HEK293 (cell line): ENCODE measurements around the gene SLC22A17.

Experiments
- CTCF ChIA-PET: fragments of 350-600 bp; formaldehyde crosslinking; extraction: SDS; loops from one replicate; lab custom pipeline; 2021; ENCODE audit warnings: antibody characterized with exemption; lab: Yijun Ruan, JAX
- POLR2A ChIA-PET: fragments of 300-600 bp; formaldehyde crosslinking; extraction: SDS; loops from one replicate; lab custom pipeline; 2020; ENCODE audit warnings: antibody characterized with exemption, inconsistent platforms; lab: Yijun Ruan, JAX
- H3K27ac ChIP-seq: fragments of 200-500 bp; sonication (Bioruptor generic); 2 replicates; pipeline ENCODE4 v1.5.1; 2014; ENCODE audit warnings: low read depth, low read length, control low read depth, inconsistent platforms; ENCODE audit errors: extremely low read depth
- H3K36me3 ChIP-seq, 2 experiments: fragments of 200-500 bp in 1 of 2; sonication (Bioruptor generic) in 1 of 2; 1 replicate in 1 of 2; 2 replicates in 1 of 2; pipeline ENCODE4 v1.5.1; 2014 to 2017; ENCODE audit warnings: inconsistent platforms in 2 of 2, low read length in 2 of 2; ENCODE audit not compliant: control insufficient read depth in 2 of 2, insufficient read depth in 1 of 2
- H3K4me1 ChIP-seq: fragments of 200-500 bp; sonication (Bioruptor generic); 2 replicates; pipeline ENCODE4 v1.5.1; 2014; ENCODE audit warnings: mild to moderate bottlenecking, low read length, inconsistent platforms; ENCODE audit not compliant: control insufficient read depth, insufficient read depth
- H3K4me3 ChIP-seq: 2 replicates; pipeline ENCODE4 v1.5.1; 2011; ENCODE audit warnings: low read depth, mild to moderate bottlenecking, control low read depth, low read length, moderate library complexity
- H3K9me3 ChIP-seq: fragments of 200-500 bp; sonication (Bioruptor generic); 2 replicates; pipeline ENCODE4 v1.5.1; 2014; ENCODE audit warnings: low read depth, low read length, inconsistent platforms; ENCODE audit not compliant: control insufficient read depth, insufficient read depth
- GLI2 ChIP-seq: fragments of 450-650 bp; formaldehyde crosslinking; IDR thresholded peaks from 2 replicates; pipeline ENCODE4; 2017; ENCODE audit warnings: missing biosample characterization, missing genetic modification characterization, low read depth, borderline replicate concordance
- SETDB1 ChIP-seq: IDR thresholded peaks from one replicate; pipeline ENCODE4 v1.6.1; 2017; ENCODE audit warnings: mild to moderate bottlenecking, low read length, moderate library complexity, mixed read lengths; ENCODE audit not compliant: insufficient read length
- WT1 ChIP-seq: fragments of 450-650 bp; formaldehyde crosslinking; IDR thresholded peaks from 2 replicates; pipeline ENCODE4 v1.5.1; 2016; ENCODE audit warnings: missing biosample characterization, missing genetic modification characterization
- ZNF221 ChIP-seq: fragments of 450-650 bp; formaldehyde crosslinking; IDR thresholded peaks from 2 replicates; pipeline ENCODE4 v1.5.1; 2017; ENCODE audit warnings: missing biosample characterization, missing genetic modification characterization, borderline replicate concordance
- ZNF311 ChIP-seq: fragments of 450-650 bp; formaldehyde crosslinking; IDR thresholded peaks from 2 replicates; pipeline ENCODE4 v1.5.1; 2017; ENCODE audit warnings: missing biosample characterization, missing genetic modification characterization, borderline replicate concordance
- ZNF404 ChIP-seq: fragments of 450-650 bp; formaldehyde crosslinking; IDR thresholded peaks from 2 replicates; pipeline ENCODE4 v1.5.1; 2017; ENCODE audit warnings: missing biosample characterization, missing genetic modification characterization
- ZNF416 ChIP-seq: fragments of 450-650 bp; formaldehyde crosslinking; IDR thresholded peaks from 2 replicates; pipeline ENCODE4 v1.5.1; 2016; ENCODE audit warnings: missing biosample characterization, missing genetic modification characterization
- ZNF473 ChIP-seq: fragments of 450-650 bp; formaldehyde crosslinking; IDR thresholded peaks from 2 replicates; pipeline ENCODE4 v1.5.1; 2017; ENCODE audit warnings: missing biosample characterization, missing genetic modification characterization
- ZNF624 ChIP-seq: fragments of 450-650 bp; formaldehyde crosslinking; IDR thresholded peaks from 2 replicates; pipeline ENCODE4 v1.5.1; 2017; ENCODE audit warnings: missing biosample characterization, missing genetic modification characterization
- ZNF677 ChIP-seq: fragments of 450-650 bp; IDR thresholded peaks from 2 replicates; pipeline ENCODE4 v1.5.0; 2018; ENCODE audit warnings: missing biosample characterization, mild to moderate bottlenecking, missing genetic modification characterization, moderate library complexity
- ZNF768 ChIP-seq: fragments of 450-650 bp; formaldehyde crosslinking; IDR thresholded peaks from 2 replicates; pipeline ENCODE4 v1.5.1; 2018; ENCODE audit warnings: missing biosample characterization, mild to moderate bottlenecking, missing genetic modification characterization
- ZNF776 ChIP-seq: fragments of 450-650 bp; formaldehyde crosslinking; IDR thresholded peaks from 2 replicates; pipeline ENCODE4 v1.5.0; 2017; ENCODE audit warnings: missing biosample characterization, missing genetic modification characterization, borderline replicate concordance
- TF ChIP-seq, protein P1 (sequence below): IDR thresholded peaks from 2 replicates; pipeline ENCODE4 v1.6.1; 2011; ENCODE audit warnings: mild to moderate bottlenecking, low read depth, low read length, borderline replicate concordance
- TF ChIP-seq, protein P2 (sequence below): fragments of 450-650 bp; formaldehyde crosslinking; conservative IDR thresholded peaks from 2 replicates; pipeline ENCODE4 v1.5.1; 2016; ENCODE audit warnings: low read depth, missing biosample characterization, missing genetic modification characterization
- TF ChIP-seq, protein P3 (sequence below): fragments of 450-650 bp; formaldehyde crosslinking; IDR thresholded peaks from 2 replicates; pipeline ENCODE4 v1.5.1; 2016; ENCODE audit warnings: missing biosample characterization, missing genetic modification characterization

The SLC22A17 gene

DNA sequence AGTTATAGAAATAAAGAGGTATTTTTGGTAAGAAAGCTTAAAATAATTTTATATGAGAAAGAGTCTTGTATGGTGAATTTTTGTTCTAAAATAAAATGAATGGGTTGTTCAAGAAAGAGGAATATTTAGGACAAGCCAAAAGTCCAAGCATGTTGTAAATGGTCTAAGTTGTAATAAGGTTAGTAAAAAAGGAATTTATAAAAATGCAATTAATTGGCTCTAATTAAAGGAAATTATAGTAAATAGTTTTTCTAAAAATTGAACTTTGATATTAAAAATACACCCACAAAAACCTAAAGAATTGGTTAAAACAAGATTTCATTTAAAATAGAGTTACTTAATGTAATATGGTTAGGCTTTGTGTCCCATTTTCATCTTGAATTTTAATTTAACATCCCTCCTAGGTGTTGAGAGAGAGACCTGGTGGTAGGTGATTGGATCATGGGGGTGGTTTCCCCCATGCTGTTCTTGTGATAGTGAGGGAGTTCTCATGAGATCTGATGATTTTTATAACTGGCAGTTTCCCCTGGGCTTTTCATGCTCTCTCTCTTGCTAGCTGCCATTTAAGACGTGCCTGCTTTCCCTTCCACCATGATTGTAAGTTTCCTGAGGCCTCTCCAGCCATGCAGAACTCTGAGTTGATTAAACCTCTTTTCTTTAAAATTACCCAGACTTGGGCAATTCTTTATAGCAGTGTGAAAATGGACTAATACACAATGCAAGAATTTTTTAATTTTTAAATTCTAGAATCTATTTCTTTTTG, 13.0 kb downstream of the SLC22A17 start:
- POLR2A ChIA-PET: no interaction called here
- CTCF ChIA-PET: interaction anchor here (0.6 to 0.9 kb wide), 2 partner anchors 40 to 231 kb away, joined by 3 to 4 read pairs; no protein-coding TSS in a partner anchor
- TF ChIP-seq, protein P1, sequence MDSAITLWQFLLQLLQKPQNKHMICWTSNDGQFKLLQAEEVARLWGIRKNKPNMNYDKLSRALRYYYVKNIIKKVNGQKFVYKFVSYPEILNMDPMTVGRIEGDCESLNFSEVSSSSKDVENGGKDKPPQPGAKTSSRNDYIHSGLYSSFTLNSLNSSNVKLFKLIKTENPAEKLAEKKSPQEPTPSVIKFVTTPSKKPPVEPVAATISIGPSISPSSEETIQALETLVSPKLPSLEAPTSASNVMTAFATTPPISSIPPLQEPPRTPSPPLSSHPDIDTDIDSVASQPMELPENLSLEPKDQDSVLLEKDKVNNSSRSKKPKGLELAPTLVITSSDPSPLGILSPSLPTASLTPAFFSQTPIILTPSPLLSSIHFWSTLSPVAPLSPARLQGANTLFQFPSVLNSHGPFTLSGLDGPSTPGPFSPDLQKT: no peak
- TF ChIP-seq SETDB1 (peak; percentile 98), GLI2 (tag by site-specific recombination) (no peak), ZNF768 (no peak), WT1 (tag by site-specific recombination) (no peak), ZNF404 (tag by site-specific recombination) (no peak), ZNF776 (no peak), ZNF221 (tag by site-specific recombination) (no peak), ZNF311 (tag by site-specific recombination) (no peak)
- TF ChIP-seq, protein P2, sequence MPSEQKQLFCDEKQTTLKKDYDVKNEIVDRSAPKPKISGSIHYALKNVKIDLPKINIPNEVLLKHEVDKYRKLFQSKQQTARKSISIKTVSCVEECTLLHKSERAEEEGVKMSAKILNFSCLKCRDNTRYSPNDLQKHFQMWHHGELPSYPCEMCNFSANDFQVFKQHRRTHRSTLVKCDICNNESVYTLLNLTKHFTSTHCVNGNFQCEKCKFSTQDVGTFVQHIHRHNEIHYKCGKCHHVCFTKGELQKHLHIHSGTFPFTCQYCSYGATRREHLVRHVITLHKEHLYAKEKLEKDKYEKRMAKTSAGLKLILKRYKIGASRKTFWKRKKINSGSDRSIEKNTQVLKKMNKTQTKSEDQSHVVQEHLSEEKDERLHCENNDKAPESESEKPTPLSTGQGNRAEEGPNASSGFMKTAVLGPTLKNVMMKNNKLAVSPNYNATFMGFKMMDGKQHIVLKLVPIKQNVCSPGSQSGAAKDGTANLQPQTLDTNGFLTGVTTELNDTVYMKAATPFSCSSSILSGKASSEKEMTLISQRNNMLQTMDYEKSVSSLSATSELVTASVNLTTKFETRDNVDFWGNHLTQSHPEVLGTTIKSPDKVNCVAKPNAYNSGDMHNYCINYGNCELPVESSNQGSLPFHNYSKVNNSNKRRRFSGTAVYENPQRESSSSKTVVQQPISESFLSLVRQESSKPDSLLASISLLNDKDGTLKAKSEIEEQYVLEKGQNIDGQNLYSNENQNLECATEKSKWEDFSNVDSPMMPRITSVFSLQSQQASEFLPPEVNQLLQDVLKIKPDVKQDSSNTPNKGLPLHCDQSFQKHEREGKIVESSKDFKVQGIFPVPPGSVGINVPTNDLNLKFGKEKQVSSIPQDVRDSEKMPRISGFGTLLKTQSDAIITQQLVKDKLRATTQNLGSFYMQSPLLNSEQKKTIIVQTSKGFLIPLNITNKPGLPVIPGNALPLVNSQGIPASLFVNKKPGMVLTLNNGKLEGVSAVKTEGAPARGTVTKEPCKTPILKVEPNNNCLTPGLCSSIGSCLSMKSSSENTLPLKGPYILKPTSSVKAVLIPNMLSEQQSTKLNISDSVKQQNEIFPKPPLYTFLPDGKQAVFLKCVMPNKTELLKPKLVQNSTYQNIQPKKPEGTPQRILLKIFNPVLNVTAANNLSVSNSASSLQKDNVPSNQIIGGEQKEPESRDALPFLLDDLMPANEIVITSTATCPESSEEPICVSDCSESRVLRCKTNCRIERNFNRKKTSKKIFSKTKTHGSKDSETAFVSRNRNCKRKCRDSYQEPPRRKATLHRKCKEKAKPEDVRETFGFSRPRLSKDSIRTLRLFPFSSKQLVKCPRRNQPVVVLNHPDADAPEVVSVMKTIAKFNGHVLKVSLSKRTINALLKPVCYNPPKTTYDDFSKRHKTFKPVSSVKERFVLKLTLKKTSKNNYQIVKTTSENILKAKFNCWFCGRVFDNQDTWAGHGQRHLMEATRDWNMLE (tag by site-specific recombination): peak; percentile 33; the same call in 1 of the 2 replicates
- TF ChIP-seq, protein P3, sequence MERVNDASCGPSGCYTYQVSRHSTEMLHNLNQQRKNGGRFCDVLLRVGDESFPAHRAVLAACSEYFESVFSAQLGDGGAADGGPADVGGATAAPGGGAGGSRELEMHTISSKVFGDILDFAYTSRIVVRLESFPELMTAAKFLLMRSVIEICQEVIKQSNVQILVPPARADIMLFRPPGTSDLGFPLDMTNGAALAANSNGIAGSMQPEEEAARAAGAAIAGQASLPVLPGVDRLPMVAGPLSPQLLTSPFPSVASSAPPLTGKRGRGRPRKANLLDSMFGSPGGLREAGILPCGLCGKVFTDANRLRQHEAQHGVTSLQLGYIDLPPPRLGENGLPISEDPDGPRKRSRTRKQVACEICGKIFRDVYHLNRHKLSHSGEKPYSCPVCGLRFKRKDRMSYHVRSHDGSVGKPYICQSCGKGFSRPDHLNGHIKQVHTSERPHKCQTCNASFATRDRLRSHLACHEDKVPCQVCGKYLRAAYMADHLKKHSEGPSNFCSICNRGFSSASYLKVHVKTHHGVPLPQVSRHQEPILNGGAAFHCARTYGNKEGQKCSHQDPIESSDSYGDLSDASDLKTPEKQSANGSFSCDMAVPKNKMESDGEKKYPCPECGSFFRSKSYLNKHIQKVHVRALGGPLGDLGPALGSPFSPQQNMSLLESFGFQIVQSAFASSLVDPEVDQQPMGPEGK: no peak

DNA sequence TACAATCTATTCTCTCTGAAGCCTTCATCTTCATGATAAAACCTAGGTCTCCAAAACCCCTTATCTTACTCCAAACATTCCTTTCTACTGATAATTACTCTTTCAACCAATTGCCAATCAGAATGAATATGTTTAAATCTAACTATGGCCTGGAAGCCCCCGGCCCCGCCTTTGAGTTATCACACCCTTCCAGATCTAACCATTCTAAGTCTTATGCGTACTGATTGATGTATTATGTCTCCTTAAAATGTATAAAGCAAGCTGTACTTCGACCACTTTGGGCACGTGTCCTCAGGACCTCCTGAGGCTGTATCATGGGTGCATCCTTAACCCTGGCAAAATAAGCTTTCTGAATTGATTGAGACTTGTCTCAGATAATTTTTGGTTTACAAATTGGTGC, 17.1 kb downstream of the SLC22A17 start:
- Histone ChIP-seq H3K27ac (no peak overlapping the region), H3K4me3 (no peak overlapping the region), H3K9me3 (no peaks in the 10 kb centered on the region), H3K4me1 (no peaks in the 10 kb centered on the region), H3K36me3 (no peaks in the 10 kb centered on the region)
- ChIA-PET POLR2A (no interaction called here), CTCF (interaction anchor here (0.6 to 1.2 kb wide), 2 partner anchors 12 to 45 kb away, joined by 3 read pairs; no protein-coding TSS in a partner anchor)
- TF ChIP-seq ZNF473 (tag by site-specific recombination) (no peak), ZNF624 (no peak), ZNF677 (tag by site-specific recombination) (no peak), ZNF416 (tag by site-specific recombination) (no peak)

More for the DNA sequence above, 13.0 kb downstream of the SLC22A17 start:
- H3K27ac ChIP-seq: no peak overlapping the region
- no peak overlapping the region for H3K4me3 ChIP-seq
- no peaks in the 10 kb centered on the region for H3K4me1 ChIP-seq
- no peaks in the 10 kb centered on the region for H3K9me3 ChIP-seq
- no peaks in the 10 kb centered on the region for H3K36me3 ChIP-seq
